ENCODE data around the gene USP12. TPM values are rescaled to one million over a fixed set of nuclear protein-coding genes. Genes with fewer than 3 reads are reported as not detected.
A peak's percentile ranks its signal among the peaks of the same experiment; 100 is the strongest.

USP12 gene
- total RNA-seq, 1 donor from 2014 or later, result 37.5 TPM

GRCh38 chr13:27044837-27045570 lies 126.6 kb downstream of the USP12 start:
- H3K4me3 ChIP-seq, result no peak overlapping the region
- no peaks in the 10 kb centered on the region for H3K36me3 ChIP-seq
- intact Hi-C loops (cut with DNase I), result no loop called here
- DNase-seq, result no peak
- no peak overlapping the region for H3K27ac ChIP-seq
- no peak for TF ChIP-seq CTCF (IDR thresholded peaks at IDR 0.05)
- no peaks in the 10 kb centered on the region for H3K9me3 ChIP-seq
- ATAC-seq, result no peak
- no peaks in the 10 kb centered on the region for H3K4me1 ChIP-seq
- no peaks in the 10 kb centered on the region for H3K27me3 ChIP-seq

DNA sequence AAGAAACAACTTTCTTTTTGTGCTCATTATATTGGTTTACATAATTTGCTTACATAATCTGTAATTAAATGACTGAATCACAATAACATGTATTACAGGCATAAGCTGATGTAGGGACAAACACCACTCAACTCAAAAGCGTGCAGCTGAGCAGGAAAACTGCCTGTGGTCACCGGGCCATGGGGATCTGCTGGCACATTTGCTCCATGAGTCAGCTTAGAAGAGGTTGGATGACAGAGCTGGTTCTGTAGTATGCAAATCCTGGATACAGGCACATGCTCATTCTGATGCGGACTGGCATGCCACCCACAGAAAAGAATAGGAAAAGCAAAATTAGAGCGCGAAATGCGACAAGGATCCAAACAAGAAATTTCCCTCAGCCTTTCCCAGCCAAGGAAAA lies 128.6 kb downstream of the USP12 start:
- intact Hi-C loops (cut with DNase I), result no loop called here
- no peak for TF ChIP-seq CTCF (IDR thresholded peaks at IDR 0.05)
- DNase-seq (no peak), ATAC-seq (peak; percentile 81)
- Histone ChIP-seq H3K9me3 (no peaks in the 10 kb centered on the region), H3K4me1 (no peaks in the 10 kb centered on the region), H3K36me3 (no peaks in the 10 kb centered on the region), H3K27me3 (no peaks in the 10 kb centered on the region), H3K4me3 (no peak overlapping the region), H3K27ac (no peak overlapping the region)

DNA sequence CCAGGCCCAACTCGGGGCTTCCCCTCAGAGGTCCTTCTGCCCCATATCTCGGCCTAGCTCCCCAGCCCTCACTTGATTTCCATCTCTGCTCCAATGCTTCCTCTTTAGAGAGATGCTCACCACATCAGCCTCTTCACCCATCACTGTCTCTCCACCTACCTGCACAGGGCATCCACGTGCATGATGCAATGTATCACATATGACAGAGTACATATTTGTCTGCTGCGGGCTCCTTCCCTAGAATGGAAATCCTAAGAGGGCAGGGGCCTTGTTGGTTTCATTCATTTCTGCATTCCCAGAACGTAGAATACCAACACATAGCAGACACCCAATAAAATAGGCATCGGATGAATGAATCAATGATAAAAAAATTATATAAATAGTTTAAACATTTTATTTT lies 130.3 kb downstream of the USP12 start:
- Histone ChIP-seq H3K4me1 (peaks cover under 1% of the 10 kb centered on the region), H3K9me3 (no peaks in the 10 kb centered on the region), H3K27ac (no peak overlapping the region), H3K36me3 (no peaks in the 10 kb centered on the region), H3K27me3 (no peaks in the 10 kb centered on the region), H3K4me3 (no peak overlapping the region)
- DNase-seq (no peak), ATAC-seq (no peak)
- TF ChIP-seq CTCF (IDR thresholded peaks at IDR 0.05), result no peak
- intact Hi-C loops (cut with DNase I), result no loop called here

GRCh38 chr13:27040826-27041108 lies 130.8 kb downstream of the USP12 start:
- Histone ChIP-seq H3K27ac (no peak overlapping the region), H3K4me3 (no peak overlapping the region), H3K4me1 (peaks cover 5% of the 10 kb centered on the region), H3K9me3 (no peaks in the 10 kb centered on the region), H3K36me3 (no peaks in the 10 kb centered on the region), H3K27me3 (no peaks in the 10 kb centered on the region)
- DNase-seq, result no peak
- TF ChIP-seq CTCF (IDR thresholded peaks at IDR 0.05), result no peak
- intact Hi-C loops (cut with DNase I), result no loop called here
- ATAC-seq, result no peak

- ATAC-seq (no peak), DNase-seq (no peak)
- Histone ChIP-seq H3K27me3 (no peaks in the 10 kb centered on the region), H3K9me3 (no peaks in the 10 kb centered on the region), H3K27ac (no peak overlapping the region), H3K4me3 (no peak overlapping the region), H3K36me3 (no peaks in the 10 kb centered on the region), H3K4me1 (peaks cover 5% of the 10 kb centered on the region)
- intact Hi-C loops (cut with DNase I), result no loop called here
- TF ChIP-seq CTCF (IDR thresholded peaks at IDR 0.05), result no peak
Observed at GRCh38 chr13:27039171-27039701, 132.4 kb downstream of the USP12 start.

DNA sequence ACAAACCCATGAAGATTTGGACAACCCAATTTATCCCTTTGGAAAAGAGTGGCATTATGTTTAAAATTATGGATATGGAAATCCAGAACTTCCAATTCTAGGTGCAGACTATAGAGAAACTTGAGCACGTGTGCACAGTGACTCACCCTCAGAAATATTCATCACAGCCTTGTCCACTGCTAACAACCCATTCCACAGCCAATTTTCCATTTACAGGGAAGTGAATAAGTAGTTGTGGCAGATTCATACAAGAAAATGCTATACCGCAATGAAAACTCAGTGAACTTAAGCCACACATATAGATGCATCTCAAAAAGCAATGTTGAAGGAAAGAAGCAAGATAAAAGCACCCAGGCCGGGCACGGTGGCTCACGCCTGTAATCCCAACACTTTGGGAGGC lies 133.3 kb downstream of the USP12 start:
- DNase-seq, result no peak
- Histone ChIP-seq H3K36me3 (no peaks in the 10 kb centered on the region), H3K27me3 (no peaks in the 10 kb centered on the region), H3K4me1 (peaks cover 5% of the 10 kb centered on the region), H3K4me3 (no peak overlapping the region), H3K27ac (no peak overlapping the region), H3K9me3 (no peaks in the 10 kb centered on the region)
- intact Hi-C loops (cut with DNase I), result no loop called here
- no peak for ATAC-seq
- TF ChIP-seq CTCF (IDR thresholded peaks at IDR 0.05), result no peak
